Esophagus squamous epithelium (tissue), 5 donors: Measurements from ENCODE around the gene KLF16. TPM values are rescaled to one million over a fixed set of nuclear protein-coding genes. Genes with fewer than 3 reads are reported as not detected.

ENCODE experiments used
- DNase-seq: peaks from one replicate; lab custom pipeline; 2025; lab: John Stamatoyannopoulos, UW
- H3K27ac ChIP-seq, 4 donors: fragments of 200-600 bp; sonication (generic); one replicate each; pipeline ENCODE4 v1.5.1; 2016 to 2019; ENCODE audit warnings: mild to moderate bottlenecking in 1 of 4
- H3K27me3 ChIP-seq, 4 donors: fragments of 200-600 bp; sonication (generic); 1 replicate in 3 of 4; 2 replicates in 1 of 4; pipeline versions ENCODE4 v1.5.1 to v1.6.0; 2017 to 2021; ENCODE audit warnings: antibody characterized with exemption in 1 of 4
- H3K36me3 ChIP-seq, 3 donors: fragments of 200-600 bp; sonication (generic); one replicate each; pipeline ENCODE4 v1.5.1; 2016 to 2019
- H3K4me1 ChIP-seq, 3 donors: fragments of 200-600 bp; sonication (generic); one replicate each; pipeline ENCODE4 v1.5.1; 2017 to 2019
- H3K4me3 ChIP-seq, 4 donors: fragments of 200-600 bp; sonication (generic); 1 replicate in 3 of 4; 2 replicates in 1 of 4; pipeline ENCODE4 v1.5.1; 2016 to 2019; ENCODE audit warnings: mild to moderate bottlenecking in 2 of 4, moderate library complexity in 1 of 4
- H3K9me3 ChIP-seq, 3 donors: fragments of 200-600 bp; sonication (generic); one replicate each; pipeline ENCODE4 v1.5.1; 2016 to 2019
- POLR2A ChIP-seq, 4 donors: fragments of 450-650 bp; IDR thresholded peaks; one replicate each; pipeline ENCODE4 v1.6.1; 2017; ENCODE audit warnings: antibody characterized with exemption in 4 of 4, mild to moderate bottlenecking in 4 of 4, moderate library complexity in 3 of 4
- WGBS, 2 donors: methylation state at CpG; one replicate each; pipeline ENCODE4 v1.1.5; 2018; 5-methylcytosine and 5-hydroxymethylcytosine counted together
- intact Hi-C: fragments of 100-400 bp; cut with DNase I; formaldehyde crosslinking; loops from one replicate; pipeline ENCODE4 v1.15.0; 2022
- total RNA-seq, 4 donors: library from RNA; depleted of rRNA; stranded (reverse); fragments of >200 nt; gene quantifications; one replicate each; pipeline ENCODE4 v1.1.0, GENCODE V29; 2016
- TF ChIP-seq, protein P1 (sequence below), 6 experiments: fragments of 450-650 bp in 4 of 6; fragments of 200-600 bp in 2 of 6; sonication (generic) in 2 of 6; IDR thresholded peaks; one replicate each; pipeline ENCODE4 v1.5.1; 2016 to 2019; ENCODE audit warnings: antibody characterized with exemption in 6 of 6, mild to moderate bottlenecking in 4 of 6, moderate library complexity in 4 of 6
- donor health status: DM: yes; HTN: yes; CAD: no.

KLF16 gene
- total RNA-seq, 4 donors from 2014 or later: 8.3 to 13.5 (median 9.1) TPM

DNA sequence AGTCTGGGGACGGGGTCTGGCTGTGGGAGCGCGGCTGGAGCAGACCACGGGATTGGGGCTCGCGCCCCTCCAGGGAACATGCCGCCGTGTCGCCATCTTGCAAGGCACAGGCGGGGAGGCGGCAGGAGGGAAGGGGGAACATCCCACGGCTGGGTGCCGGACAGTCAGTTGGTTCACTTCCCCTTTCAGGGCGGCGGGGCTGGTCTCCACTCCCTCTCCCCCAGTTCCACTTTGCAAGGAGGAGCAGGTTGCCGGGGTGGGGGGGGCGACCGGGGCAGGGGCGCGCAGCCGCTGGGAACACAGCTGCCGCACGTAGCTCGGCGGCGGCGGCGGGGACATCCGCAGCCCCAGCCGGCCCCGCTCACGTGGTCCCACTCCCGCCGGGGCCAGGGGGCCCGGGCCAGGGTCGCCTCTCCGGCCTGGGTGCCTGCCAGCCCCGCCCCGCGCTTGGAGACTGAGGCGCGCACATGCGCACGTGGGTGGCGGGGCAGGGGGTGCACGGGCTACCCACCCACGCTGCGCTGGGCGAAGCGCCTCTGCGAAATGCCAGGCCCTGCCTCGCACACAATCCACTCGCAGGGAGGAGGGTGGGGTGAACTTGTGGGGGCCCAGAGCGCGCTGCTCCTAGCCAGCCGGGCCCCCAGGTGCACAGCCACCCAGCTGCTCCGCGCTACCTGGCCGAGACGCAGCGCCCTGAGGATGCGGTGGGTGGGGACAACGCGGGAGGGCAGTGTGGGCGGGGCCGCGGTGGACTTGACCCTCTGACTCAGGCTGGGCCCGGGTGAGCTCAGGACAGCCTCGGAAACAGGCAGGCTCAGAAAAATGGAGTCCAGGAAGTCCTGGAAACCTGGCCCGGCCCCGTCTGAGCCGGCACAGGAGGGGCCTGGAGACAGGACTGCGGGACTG lies 6.4 kb downstream of the KLF16 start:
- Histone ChIP-seq H3K4me1 (peaks cover 90 to 100% (median 98%) of the 10 kb centered on the region in 3 donors), H3K36me3 (peaks cover 0 to 7% (median 0%) of the 10 kb centered on the region in 3 donors), H3K27me3 (no peaks in the 10 kb centered on the region), H3K4me3 (peak overlapping the region; percentile 31 to 78 (median 53)), H3K9me3 (no peaks in the 10 kb centered on the region), H3K27ac (peak overlapping the region; percentile 92 to 97 (median 96))
- intact Hi-C loops: no loop called here
- TF ChIP-seq, protein P1, sequence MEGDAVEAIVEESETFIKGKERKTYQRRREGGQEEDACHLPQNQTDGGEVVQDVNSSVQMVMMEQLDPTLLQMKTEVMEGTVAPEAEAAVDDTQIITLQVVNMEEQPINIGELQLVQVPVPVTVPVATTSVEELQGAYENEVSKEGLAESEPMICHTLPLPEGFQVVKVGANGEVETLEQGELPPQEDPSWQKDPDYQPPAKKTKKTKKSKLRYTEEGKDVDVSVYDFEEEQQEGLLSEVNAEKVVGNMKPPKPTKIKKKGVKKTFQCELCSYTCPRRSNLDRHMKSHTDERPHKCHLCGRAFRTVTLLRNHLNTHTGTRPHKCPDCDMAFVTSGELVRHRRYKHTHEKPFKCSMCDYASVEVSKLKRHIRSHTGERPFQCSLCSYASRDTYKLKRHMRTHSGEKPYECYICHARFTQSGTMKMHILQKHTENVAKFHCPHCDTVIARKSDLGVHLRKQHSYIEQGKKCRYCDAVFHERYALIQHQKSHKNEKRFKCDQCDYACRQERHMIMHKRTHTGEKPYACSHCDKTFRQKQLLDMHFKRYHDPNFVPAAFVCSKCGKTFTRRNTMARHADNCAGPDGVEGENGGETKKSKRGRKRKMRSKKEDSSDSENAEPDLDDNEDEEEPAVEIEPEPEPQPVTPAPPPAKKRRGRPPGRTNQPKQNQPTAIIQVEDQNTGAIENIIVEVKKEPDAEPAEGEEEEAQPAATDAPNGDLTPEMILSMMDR (IDR thresholded peaks at IDR 0.05): peak in 1 of 6 experiments; percentile 5
- peak in 1 of 4 donors; percentile 61 for TF ChIP-seq POLR2A (IDR thresholded peaks at IDR 0.05)
- DNase-seq: no peak
- WGBS, 2 donors: 6% methylated on average over 17 of the region's 73 CpGs; no CpG with 5 or more reads in 1 of the 2 donors

DNA sequence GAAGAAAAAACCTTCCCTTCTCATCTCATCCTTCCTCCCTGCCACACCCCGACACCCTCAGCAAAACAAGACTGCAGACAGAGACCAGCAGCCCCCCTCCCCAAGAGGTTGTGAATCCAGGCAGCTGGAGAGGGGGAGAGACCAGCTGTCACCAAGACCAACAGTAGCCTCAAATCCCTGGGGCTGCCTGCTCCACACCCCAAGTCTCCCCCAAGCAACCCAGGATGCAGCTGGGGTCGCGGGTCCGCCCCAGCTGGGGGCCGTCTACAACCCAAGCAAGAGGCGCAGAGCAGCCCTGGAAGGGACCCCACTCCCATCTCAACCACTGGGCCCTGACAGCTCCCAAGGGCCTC lies 7.1 kb downstream of the KLF16 start:
- Histone ChIP-seq H3K36me3 (peaks cover 0 to 7% (median 0%) of the 10 kb centered on the region in 3 donors), H3K4me3 (peak overlapping the region; percentile 31 to 78 (median 53)), H3K27me3 (no peaks in the 10 kb centered on the region), H3K4me1 (peaks cover 84 to 100% (median 96%) of the 10 kb centered on the region in 3 donors), H3K27ac (peak overlapping the region; percentile 92 to 97 (median 96)), H3K9me3 (no peaks in the 10 kb centered on the region)
- 33% methylated on average over 1 of the region's 6 CpGs; no CpG with 5 or more reads in 1 of the 2 donors for WGBS, 2 donors
- no peak for DNase-seq
- intact Hi-C loops: no loop called here
- no peak for TF ChIP-seq POLR2A (IDR thresholded peaks at IDR 0.05)
- TF ChIP-seq, protein P1 (IDR thresholded peaks at IDR 0.05): no peak

DNA sequence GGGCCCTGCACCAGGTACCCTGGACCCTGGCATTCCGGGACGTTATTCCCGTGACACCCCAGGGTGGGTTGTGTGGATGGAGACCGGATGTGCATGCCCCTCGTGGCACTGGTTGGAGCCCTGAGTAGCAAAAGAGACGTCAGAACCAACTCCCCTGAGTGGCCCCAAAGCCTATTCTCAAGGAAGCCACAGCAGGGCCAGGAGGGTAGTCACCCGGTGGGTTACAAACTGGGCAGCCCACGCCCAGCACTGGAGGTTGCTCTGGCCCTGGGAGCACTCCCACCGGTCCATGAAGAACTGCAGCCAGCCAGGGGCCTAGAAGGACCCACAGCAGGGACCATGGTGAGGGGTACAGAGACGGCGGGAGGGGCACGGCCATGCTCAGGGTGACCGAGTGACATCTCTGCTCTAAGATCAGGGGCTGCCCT lies 7.5 kb downstream of the KLF16 start:
- peak overlapping the region; percentile 92 to 97 (median 96) for H3K27ac ChIP-seq
- intact Hi-C loops: no loop called here
- peak overlapping the region in 3 of 4 donors; percentile 51 to 78 (median 55) for H3K4me3 ChIP-seq
- no peak for DNase-seq
- peaks cover 79 to 99% (median 92%) of the 10 kb centered on the region in 3 donors for H3K4me1 ChIP-seq
- no peaks in the 10 kb centered on the region for H3K27me3 ChIP-seq
- H3K36me3 ChIP-seq: peaks cover 0 to 7% (median 0%) of the 10 kb centered on the region in 3 donors
- peak in 1 of 4 donors; percentile 8 for TF ChIP-seq POLR2A (IDR thresholded peaks at IDR 0.05)
- TF ChIP-seq, protein P1 (IDR thresholded peaks at IDR 0.05): no peak
- 36% methylated on average over 4 of the region's 13 CpGs; no CpG with 5 or more reads in 1 of the 2 donors for WGBS, 2 donors
- H3K9me3 ChIP-seq: no peaks in the 10 kb centered on the region

DNA sequence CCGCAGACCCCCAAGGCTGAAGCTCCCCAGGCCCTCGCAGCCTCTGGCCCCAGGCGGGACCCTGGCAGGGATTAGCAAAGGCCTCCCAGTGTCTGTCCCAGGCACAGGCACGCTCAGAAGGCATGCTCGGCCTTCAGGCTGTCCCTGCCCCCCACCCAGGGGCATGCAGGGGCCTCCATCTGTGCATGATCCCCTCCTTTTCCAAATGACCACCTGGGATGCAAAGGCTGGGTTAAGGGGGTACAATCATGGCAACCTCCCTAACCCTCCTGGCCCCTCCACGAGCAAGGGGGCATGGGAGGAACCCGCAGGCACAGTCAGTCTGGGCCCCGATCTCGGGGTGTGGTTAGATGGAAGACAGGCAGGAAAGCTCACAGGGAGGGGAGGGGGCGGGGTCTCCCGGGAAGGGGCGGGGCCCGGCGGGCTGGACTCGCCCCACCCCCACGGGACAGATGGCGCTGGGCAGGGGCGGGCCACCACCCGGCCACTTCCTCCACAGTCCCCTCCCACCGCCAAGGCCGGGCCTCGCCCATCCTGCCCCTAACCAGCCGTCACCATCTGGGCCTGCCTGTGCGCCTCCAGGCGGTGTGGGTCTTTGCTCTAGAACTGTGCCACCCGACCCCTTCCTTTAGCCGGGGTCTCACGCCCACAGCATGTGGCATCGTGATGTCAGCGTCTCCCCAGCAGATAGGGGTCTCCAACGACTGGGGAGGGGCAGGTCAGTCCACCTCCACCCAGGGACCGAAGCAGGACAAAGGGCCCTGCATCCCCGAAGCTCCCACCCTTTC lies 8.1 kb downstream of the KLF16 start:
- intact Hi-C loops: no loop called here
- Histone ChIP-seq H3K9me3 (no peaks in the 10 kb centered on the region), H3K4me3 (peak overlapping the region; percentile 14 to 78 (median 53)), H3K4me1 (peaks cover 73 to 93% (median 85%) of the 10 kb centered on the region in 3 donors), H3K27me3 (no peaks in the 10 kb centered on the region), H3K27ac (peak overlapping the region; percentile 92 to 97 (median 96)), H3K36me3 (peaks cover 0 to 7% (median 0%) of the 10 kb centered on the region in 3 donors)
- peak; percentile 66 for DNase-seq
- 0 to 4% methylated on average over 5 to 18 of the region's 33 CpGs for WGBS, 2 donors
- TF ChIP-seq POLR2A (IDR thresholded peaks at IDR 0.05): peak in 3 of 4 donors; percentile 21 to 85 (median 71)
- TF ChIP-seq, protein P1 (IDR thresholded peaks at IDR 0.05): peak in 2 of 6 experiments; percentile 5 to 10
